Neutrophil (primary cell): ENCODE data around the gene PALS1.

Experiments used
- H3K27ac ChIP-seq: fragments of 200-600 bp; sonication (generic); 2 replicates; pipeline ENCODE4 v1.5.1; 2016; ENCODE audit warnings: mild to moderate bottlenecking, moderate library complexity
- H3K27me3 ChIP-seq: fragments of 200-600 bp; sonication (generic); 2 replicates; pipeline ENCODE4 v1.6.0; 2016; ENCODE audit warnings: mild to moderate bottlenecking
- H3K36me3 ChIP-seq: fragments of 200-600 bp; sonication (generic); 2 replicates; pipeline ENCODE4 v1.5.1; 2017
- H3K4me1 ChIP-seq, 2 experiments: fragments of 200-600 bp in 1 of 2; sonication (generic) in 1 of 2; 1 replicate in 1 of 2; 2 replicates in 1 of 2; pipeline versions ENCODE4 v1.5.1 to v1.6.1; 2013 to 2016; ENCODE audit warnings: low read depth in 1 of 2, low read length in 1 of 2, mild to moderate bottlenecking in 1 of 2, moderate library complexity in 1 of 2; ENCODE audit not compliant: control insufficient read depth in 1 of 2, insufficient read depth in 1 of 2
- H3K4me3 ChIP-seq, 2 experiments: fragments of 200-600 bp in 1 of 2; sonication (generic) in 1 of 2; 1 replicate in 1 of 2; 2 replicates in 1 of 2; pipeline ENCODE4 v1.5.1; 2013 to 2016; ENCODE audit warnings: low read depth in 1 of 2, low read length in 1 of 2, mild to moderate bottlenecking in 1 of 2, moderate library complexity in 1 of 2
- H3K9me3 ChIP-seq: fragments of 200-600 bp; sonication (generic); 2 replicates; pipeline ENCODE4 v1.5.1; 2016
- CTCF ChIP-seq: fragments of 200-600 bp; sonication (generic); IDR thresholded peaks from 2 replicates; pipeline ENCODE4 v1.5.1; 2016; ENCODE audit warnings: antibody characterized with exemption

Gene PALS1

GRCh38 chr14:67241411-67242167 lies at the start of gene PALS1:
PALS1 (plus strand) TSS chr14:67241435; CDS start chr14:67279171, 37,736 bp downstream.
- peak within 1 kb of the TSS; percentile 69 for H3K27ac ChIP-seq
- peak within 1 kb of the TSS; percentile 74 to 76 for H3K4me3 ChIP-seq
- H3K9me3 ChIP-seq = no peaks in the 10 kb centered on the region
- H3K36me3 ChIP-seq = no peaks in the 10 kb centered on the region
- peaks cover 18 to 24% of the 10 kb centered on the region in 2 experiments for H3K4me1 ChIP-seq
- H3K27me3 ChIP-seq = peaks cover 41% of the 10 kb centered on the region
- TF ChIP-seq CTCF = no peak

- no peaks in the 10 kb centered on the region for H3K9me3 ChIP-seq
- H3K36me3 ChIP-seq = no peaks in the 10 kb centered on the region
- no peaks in the 10 kb centered on the region for H3K27me3 ChIP-seq
- H3K27ac ChIP-seq = no peak overlapping the region
- H3K4me1 ChIP-seq = no peaks in the 10 kb centered on the region
- H3K4me3 ChIP-seq = no peak overlapping the region
- no peak for TF ChIP-seq CTCF
These were observed 49.4 kb upstream of the PALS1 start for GRCh38 chr14:67191768-67192290.

GRCh38 chr14:67192366-67192765 lies 48.9 kb upstream of the PALS1 start:
- Histone ChIP-seq H3K9me3 (no peaks in the 10 kb centered on the region), H3K27me3 (no peaks in the 10 kb centered on the region)
- no peak for TF ChIP-seq CTCF

GRCh38 chr14:67195279-67195678 lies 46.0 kb upstream of the PALS1 start:
- TF ChIP-seq CTCF = no peak
- H3K4me3 ChIP-seq = no peak overlapping the region
- H3K27ac ChIP-seq = no peak overlapping the region
- no peaks in the 10 kb centered on the region for H3K36me3 ChIP-seq
- no peaks in the 10 kb centered on the region for H3K4me1 ChIP-seq
- H3K9me3 ChIP-seq = no peaks in the 10 kb centered on the region
- no peaks in the 10 kb centered on the region for H3K27me3 ChIP-seq

More at GRCh38 chr14:67192366-67192765, 48.9 kb upstream of the PALS1 start:
- H3K27ac ChIP-seq = no peak overlapping the region
- H3K36me3 ChIP-seq = no peaks in the 10 kb centered on the region
- no peaks in the 10 kb centered on the region for H3K4me1 ChIP-seq
- no peak overlapping the region for H3K4me3 ChIP-seq

- Histone ChIP-seq H3K27me3 (no peaks in the 10 kb centered on the region), H3K4me3 (no peak overlapping the region), H3K4me1 (no peaks in the 10 kb centered on the region), H3K27ac (no peak overlapping the region), H3K36me3 (no peaks in the 10 kb centered on the region), H3K9me3 (no peaks in the 10 kb centered on the region)
- no peak for TF ChIP-seq CTCF
These were observed 42.2 kb upstream of the PALS1 start for GRCh38 chr14:67199016-67199415.
